ENCODE results near the gene XXYLT1. TPM values are rescaled to one million over a fixed set of nuclear protein-coding genes. Genes with fewer than 3 reads are reported as not detected.

XXYLT1 gene
- total and polyA plus RNA-seq, 8 donors, result 1.8 to 5.0 (median 2.6) TPM

GRCh38 chr3:195023989-195024388 is 247.0 kb downstream of the XXYLT1 start:
- Histone ChIP-seq H3K36me3 (no peaks in the 10 kb centered on the region), H3K9me3 (no peaks in the 10 kb centered on the region), H3K27me3 (no peaks in the 10 kb centered on the region), H3K4me3 (no peak overlapping the region), H3K4me1 (peaks cover 0 to 1% (median 0%) of the 10 kb centered on the region in 3 donors), H3K27ac (no peak overlapping the region)
- TF ChIP-seq CTCF (IDR thresholded peaks at IDR 0.05), result no peak
- FAIRE-seq (no peak), DNase-seq (no peak), ATAC-seq (no peak)
- 70 to 90% methylated on average over 11 of the region's 11 CpGs for WGBS, 2 donors
- intact Hi-C loops (cut with DNase I), result no loop called here

- no peak overlapping the region for H3K27ac ChIP-seq
- ATAC-seq (no peak), DNase-seq (no peak), FAIRE-seq (no peak)
- intact Hi-C loops (cut with DNase I), result no loop called here
- H3K4me3 ChIP-seq, result no peak overlapping the region
- H3K4me1 ChIP-seq, result no peaks in the 10 kb centered on the region
- H3K9me3 ChIP-seq, result no peaks in the 10 kb centered on the region
- H3K36me3 ChIP-seq, result no peaks in the 10 kb centered on the region
- H3K27me3 ChIP-seq, result no peaks in the 10 kb centered on the region
- no peak for TF ChIP-seq CTCF (IDR thresholded peaks at IDR 0.05)
- WGBS, 2 donors, result 19 to 36% methylated on average over 2 of the region's 2 CpGs
These were observed 247.4 kb downstream of the XXYLT1 start for GRCh38 chr3:195023576-195023975.

GRCh38 chr3:195021692-195022091 is 249.3 kb downstream of the XXYLT1 start:
- no peak overlapping the region for H3K4me3 ChIP-seq
- no peaks in the 10 kb centered on the region for H3K9me3 ChIP-seq
- TF ChIP-seq CTCF (IDR thresholded peaks at IDR 0.05), result no peak
- FAIRE-seq, result no peak
- intact Hi-C loops (cut with DNase I), result no loop called here
- 74 to 83% methylated on average over 3 of the region's 3 CpGs for WGBS, 2 donors
- peak in 1 of 6 donors; percentile 6 for DNase-seq
- no peaks in the 10 kb centered on the region for H3K36me3 ChIP-seq
- no peak overlapping the region for H3K27ac ChIP-seq
- no peaks in the 10 kb centered on the region for H3K27me3 ChIP-seq
- H3K4me1 ChIP-seq, result no peaks in the 10 kb centered on the region
- no peak for ATAC-seq

- no peaks in the 10 kb centered on the region for H3K9me3 ChIP-seq
- DNase-seq (peak in 1 of 6 donors; percentile 2), FAIRE-seq (no peak), ATAC-seq (no peak)
- intact Hi-C loops (cut with DNase I), result no loop called here
- no peaks in the 10 kb centered on the region for H3K36me3 ChIP-seq
- no peaks in the 10 kb centered on the region for H3K4me1 ChIP-seq
- no peak overlapping the region for H3K27ac ChIP-seq
- 87 to 96% methylated on average over 1 of the region's 1 CpG for WGBS, 2 donors
- H3K27me3 ChIP-seq, result no peaks in the 10 kb centered on the region
- TF ChIP-seq CTCF (IDR thresholded peaks at IDR 0.05), result no peak
- no peak overlapping the region for H3K4me3 ChIP-seq
These were observed 250.0 kb downstream of the XXYLT1 start for GRCh38 chr3:195020921-195021320.

- FAIRE-seq (no peak), ATAC-seq (no peak), DNase-seq (peak in 1 of 6 donors; percentile 4)
- H3K27me3 ChIP-seq, result no peaks in the 10 kb centered on the region
- intact Hi-C loops (cut with DNase I), result no loop called here
- H3K27ac ChIP-seq, result no peak overlapping the region
- 60 to 73% methylated on average over 4 of the region's 4 CpGs for WGBS, 2 donors
- no peak for TF ChIP-seq CTCF (IDR thresholded peaks at IDR 0.05)
- no peaks in the 10 kb centered on the region for H3K9me3 ChIP-seq
- no peaks in the 10 kb centered on the region for H3K36me3 ChIP-seq
- H3K4me1 ChIP-seq, result no peaks in the 10 kb centered on the region
- no peak overlapping the region for H3K4me3 ChIP-seq
These were observed 250.8 kb downstream of the XXYLT1 start for GRCh38 chr3:195020185-195020584.

Data from pancreas (tissue), 10 donors.